ENCODE data around the gene TBC1D14. TPM values are rescaled to one million over a fixed set of nuclear protein-coding genes. Genes with fewer than 3 reads are reported as not detected.
"Not testable (repeated sequence)": the region's sequence is repeated elsewhere in the genome, so short reads cannot be mapped to it uniquely, and the experiment has no call there.

TBC1D14 gene
- total RNA-seq, 1 donor from 2014 or later = 39.6 TPM

DNA sequence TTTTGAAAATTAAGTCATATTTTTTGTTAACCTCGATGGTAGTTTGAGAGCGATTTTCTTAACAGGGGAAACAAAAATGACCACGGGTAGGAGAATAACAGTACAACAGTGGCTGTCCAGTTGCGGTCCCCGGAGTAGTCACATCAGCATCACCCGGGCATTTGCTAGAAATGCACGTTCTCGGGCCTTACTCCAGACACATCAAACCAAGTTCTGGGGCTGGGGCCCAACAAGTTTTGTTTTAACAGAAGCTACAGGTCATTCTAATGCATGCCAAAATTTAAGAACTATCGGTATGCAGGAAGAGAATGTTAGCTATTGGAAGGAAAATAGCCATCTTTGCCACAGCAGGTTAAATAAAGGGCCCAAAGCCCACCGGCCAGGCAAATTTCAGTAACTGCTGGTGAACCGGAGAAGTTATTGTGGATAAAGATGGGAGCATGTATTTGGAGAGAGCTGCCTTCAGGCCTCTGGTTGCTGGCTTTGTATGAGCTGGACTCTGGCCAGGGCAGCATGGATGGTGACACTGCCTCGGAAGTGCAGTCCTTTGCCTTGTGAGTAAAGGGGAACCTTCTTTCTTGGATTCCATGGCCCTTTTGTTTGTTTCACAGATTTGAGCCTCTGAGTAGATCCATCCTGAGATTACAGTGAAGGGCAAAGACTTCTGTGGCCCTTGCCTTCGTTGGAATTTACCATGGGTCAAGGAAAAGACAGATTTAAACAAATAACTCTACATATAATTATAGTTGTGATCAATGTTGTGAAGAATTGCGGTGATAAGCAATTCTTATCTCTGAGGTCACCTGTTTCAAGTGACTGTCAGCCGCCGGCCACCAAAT lies 62.1 kb downstream of the TBC1D14 start:
- intact Hi-C loops (cut with micrococcal nuclease) = no loop called here

GRCh38 chr4:6972375-6972650 lies 62.7 kb downstream of the TBC1D14 start:
- intact Hi-C loops (cut with micrococcal nuclease) = no loop called here

DNA sequence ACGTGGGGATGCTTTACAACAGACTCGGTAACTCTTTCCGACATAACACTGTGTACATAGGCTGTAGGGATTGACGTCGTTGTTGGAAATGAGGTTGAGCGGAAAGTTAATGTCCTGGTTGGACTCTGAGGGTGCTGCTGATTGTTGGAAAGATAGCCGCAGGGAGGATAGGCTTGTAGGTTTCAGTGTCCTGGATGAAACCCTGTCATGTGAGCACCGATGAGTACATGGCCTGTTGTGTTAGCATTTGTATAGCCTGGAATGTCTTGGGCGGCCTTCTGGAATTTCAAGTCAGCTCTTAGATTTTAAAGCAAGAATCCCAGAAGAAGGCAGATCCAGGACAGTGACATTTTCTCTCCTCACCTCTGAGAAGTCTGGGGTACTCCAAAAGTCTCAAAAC lies 63.3 kb downstream of the TBC1D14 start:
- intact Hi-C loops (cut with micrococcal nuclease) = no loop called here

GRCh38 chr4:6974138-6974848 lies 64.7 kb downstream of the TBC1D14 start:
- intact Hi-C loops (cut with micrococcal nuclease) = loop anchor here (1.0 kb wide), 2 partner anchors 13 to 96 kb away; no protein-coding TSS in a partner anchor

- intact Hi-C loops (cut with micrococcal nuclease) = not testable (repeated sequence)
These were observed 68.2 kb downstream of the TBC1D14 start for GRCh38 chr4:6977846-6978245.

DNA sequence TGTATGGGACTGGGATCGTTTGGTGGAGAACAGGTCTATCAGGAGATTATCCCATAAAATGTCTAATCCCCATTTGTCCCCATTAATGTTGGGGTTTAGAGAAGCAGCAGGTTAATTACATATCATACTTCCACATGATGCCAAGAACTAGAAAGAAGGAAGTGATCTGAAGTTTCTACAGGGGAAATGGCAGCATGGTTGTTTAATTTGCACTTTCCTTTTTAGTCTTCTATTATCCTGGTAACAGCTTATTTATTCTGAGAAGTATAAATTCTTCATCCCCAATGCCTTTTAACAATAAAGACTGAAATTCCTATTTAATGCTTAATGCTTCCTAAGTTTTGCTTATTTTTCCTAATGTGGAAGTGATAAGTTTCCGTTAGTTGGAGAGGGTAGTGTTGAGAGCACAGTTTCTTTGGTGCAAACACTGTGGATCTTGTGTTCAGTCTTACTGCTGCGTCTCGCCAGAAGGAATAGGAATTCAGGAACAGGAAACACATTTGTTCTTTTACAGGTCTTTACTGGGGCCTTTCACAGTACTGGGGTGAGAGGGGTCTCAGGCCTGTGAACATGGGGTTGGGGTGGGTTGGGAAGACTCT lies 74.0 kb downstream of the TBC1D14 start:
- intact Hi-C loops (cut with micrococcal nuclease) = no loop called here

- intact Hi-C loops (cut with micrococcal nuclease) = loop anchor here (5.0 kb wide), 1 partner anchor 278 kb away; the partner anchor contains the start of gene MRFAP1L1
These were observed 75.2 kb downstream of the TBC1D14 start for GRCh38 chr4:6984612-6985425.

- intact Hi-C loops (cut with micrococcal nuclease) = loop anchor here (2.0 to 5.0 kb wide), 2 partner anchors 279 to 345 kb away; partner anchors contain the start of genes MRFAP1 and MRFAP1L1
These were observed 76.6 kb downstream of the TBC1D14 start for GRCh38 chr4:6986072-6986780.

- intact Hi-C loops (cut with micrococcal nuclease) = loop anchor here (1.0 to 5.0 kb wide), 8 partner anchors 12 to 346 kb away; partner anchors contain the start of genes GRPEL1, MRFAP1, MRFAP1L1 and TADA2B
These were observed 77.4 kb downstream of the TBC1D14 start for GRCh38 chr4:6986781-6987587.

GRCh38 chr4:6987588-6987961 lies 77.9 kb downstream of the TBC1D14 start:
- intact Hi-C loops (cut with micrococcal nuclease) = loop anchor here (1.0 to 5.0 kb wide), 8 partner anchors 12 to 347 kb away; partner anchors contain the start of genes GRPEL1, MRFAP1, MRFAP1L1 and TADA2B

DNA sequence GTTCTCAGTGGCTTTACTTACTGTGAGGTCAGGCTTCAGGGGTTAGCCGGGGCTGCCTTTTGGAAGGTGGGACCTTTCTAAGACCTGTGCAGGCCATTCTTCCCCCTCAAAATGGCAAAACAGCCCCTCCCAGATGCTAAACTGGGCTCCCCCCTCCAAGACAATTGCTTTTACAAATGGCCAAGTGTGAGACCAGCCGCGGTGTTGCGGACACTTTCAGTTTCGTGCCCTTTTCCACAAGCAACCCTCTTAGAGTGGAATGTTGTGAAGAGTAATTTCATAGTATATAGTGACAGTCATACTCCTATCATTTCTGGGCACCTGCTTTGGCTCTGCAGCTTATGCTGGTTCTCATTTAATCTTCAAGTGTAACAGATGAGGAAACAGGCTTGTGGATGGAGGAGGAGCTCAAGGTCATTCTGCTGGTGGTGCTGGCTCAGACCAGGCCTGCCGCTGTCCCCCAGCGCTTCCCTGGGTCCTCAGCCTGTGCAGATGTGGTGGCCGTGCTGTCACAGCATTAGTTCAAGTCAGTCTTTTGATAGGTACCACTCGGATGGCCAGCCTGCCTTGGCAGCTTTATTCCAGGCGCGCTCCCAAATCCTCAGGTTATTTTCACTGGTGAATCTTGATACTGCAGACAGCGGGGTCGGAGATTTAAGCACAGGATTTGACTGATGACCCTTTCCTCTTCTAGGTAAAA lies 78.5 kb downstream of the TBC1D14 start:
- intact Hi-C loops (cut with micrococcal nuclease) = loop anchor here (5.0 kb wide), 1 partner anchor 281 kb away; the partner anchor contains the start of gene MRFAP1L1

DNA sequence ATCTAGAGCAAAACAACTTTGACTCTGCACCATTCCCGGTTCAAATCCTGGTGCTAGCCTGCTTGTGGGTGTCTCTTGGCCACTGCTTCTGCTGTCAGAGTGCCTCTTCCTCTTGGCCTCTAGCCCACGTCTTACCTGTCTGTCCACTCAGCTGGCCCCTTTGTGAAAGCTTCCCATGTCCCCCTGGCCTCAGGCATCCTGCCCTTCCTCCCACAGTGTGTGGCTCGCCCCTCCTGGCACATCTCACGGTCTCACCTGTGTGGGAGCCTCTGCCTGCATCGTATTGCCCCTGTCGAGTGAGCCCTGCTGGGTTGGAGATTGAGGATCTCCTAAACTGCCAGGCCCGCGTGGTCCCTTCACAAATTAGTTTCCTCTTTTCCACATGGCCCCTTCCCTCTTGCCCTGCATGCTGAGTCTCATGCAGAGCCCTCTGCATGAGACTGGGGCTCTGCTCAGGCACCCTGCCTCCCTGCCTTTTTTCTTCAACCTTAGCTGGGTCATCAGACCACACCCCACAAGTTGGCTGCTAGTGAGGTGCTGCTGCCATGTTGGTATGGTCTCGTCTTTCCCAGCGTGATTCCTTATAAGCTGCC lies 79.8 kb downstream of the TBC1D14 start:
- intact Hi-C loops (cut with micrococcal nuclease) = loop anchor here (5.0 kb wide), 1 partner anchor 282 kb away; the partner anchor contains the start of gene MRFAP1L1

DNA sequence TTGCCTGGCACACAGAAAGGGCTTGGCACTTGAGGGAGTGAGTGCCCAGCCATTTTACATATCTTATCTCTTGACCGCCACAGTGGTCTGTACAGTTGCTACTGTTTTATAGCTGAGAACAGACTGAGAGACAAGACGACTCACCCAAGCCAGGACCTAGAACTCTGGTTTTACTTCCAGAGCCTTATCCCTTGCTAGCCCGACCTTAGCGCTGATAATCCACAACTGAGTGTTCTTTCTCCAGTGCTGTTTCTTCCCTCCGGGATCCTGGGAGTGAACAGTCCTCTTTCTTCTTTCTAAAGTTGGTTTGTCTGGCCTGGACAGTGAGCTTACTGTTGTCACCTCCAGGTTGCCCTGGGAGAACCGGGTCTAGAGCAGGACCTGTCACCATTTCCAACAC lies 81.0 kb downstream of the TBC1D14 start:
- intact Hi-C loops (cut with micrococcal nuclease) = no loop called here

DNA sequence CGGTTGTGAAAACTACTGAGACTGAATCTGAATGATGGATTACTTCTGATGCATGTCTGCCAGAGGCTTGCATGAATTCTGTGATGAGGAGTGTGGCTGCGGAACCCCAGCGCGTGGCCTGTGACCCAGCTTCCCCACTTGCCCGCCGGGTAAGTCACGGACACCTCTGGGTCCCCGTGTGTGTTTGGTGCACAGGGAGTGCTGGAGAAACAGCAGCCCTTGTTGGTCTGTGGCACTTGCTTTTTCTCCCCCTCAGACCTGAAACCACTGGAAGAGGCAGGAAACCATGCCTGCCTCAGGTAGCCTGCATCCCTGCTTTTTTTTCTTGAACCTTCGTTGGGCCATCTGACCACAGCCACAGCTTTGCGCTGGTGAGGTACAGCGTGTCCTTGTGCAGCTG lies 81.6 kb downstream of the TBC1D14 start:
- intact Hi-C loops (cut with micrococcal nuclease) = no loop called here

DNA sequence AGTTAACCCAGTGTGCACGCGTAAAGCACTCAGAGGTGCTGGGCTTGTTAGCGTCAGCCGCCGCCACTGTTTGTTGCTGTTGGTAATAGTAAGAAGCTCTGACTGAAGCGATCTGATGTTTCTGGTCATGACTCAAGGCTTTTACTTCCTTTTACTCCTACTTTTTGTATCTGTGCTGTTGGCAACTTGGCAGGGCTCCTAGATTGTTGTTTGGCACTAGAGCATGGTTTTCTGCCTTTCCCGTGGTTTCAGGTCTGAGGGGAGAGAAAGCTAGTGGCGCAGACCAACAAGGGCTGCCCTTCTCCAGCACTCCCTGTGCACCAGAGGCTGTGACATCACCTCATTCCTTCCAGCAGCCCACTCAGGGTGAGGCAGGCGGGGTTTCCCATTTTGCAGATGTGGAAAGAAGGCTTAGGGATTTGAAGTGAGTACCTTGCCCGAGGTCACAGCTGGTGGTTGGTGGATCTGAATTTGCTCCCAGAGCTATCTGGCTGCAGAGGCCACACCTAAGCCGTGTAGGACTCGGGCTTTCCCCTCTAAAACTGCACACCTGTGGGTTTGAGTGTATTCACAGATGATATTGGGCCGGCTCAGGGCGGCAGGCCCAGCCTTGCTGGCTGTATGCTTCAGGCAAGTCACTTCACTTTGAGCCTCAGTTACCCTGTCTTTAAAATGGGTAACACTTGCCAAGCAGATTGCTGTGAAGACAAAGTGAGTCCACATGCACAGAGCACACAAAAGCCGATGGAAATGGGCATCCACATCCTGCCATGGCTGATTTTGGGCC lies 82.3 kb downstream of the TBC1D14 start:
- intact Hi-C loops (cut with micrococcal nuclease) = no loop called here

DNA sequence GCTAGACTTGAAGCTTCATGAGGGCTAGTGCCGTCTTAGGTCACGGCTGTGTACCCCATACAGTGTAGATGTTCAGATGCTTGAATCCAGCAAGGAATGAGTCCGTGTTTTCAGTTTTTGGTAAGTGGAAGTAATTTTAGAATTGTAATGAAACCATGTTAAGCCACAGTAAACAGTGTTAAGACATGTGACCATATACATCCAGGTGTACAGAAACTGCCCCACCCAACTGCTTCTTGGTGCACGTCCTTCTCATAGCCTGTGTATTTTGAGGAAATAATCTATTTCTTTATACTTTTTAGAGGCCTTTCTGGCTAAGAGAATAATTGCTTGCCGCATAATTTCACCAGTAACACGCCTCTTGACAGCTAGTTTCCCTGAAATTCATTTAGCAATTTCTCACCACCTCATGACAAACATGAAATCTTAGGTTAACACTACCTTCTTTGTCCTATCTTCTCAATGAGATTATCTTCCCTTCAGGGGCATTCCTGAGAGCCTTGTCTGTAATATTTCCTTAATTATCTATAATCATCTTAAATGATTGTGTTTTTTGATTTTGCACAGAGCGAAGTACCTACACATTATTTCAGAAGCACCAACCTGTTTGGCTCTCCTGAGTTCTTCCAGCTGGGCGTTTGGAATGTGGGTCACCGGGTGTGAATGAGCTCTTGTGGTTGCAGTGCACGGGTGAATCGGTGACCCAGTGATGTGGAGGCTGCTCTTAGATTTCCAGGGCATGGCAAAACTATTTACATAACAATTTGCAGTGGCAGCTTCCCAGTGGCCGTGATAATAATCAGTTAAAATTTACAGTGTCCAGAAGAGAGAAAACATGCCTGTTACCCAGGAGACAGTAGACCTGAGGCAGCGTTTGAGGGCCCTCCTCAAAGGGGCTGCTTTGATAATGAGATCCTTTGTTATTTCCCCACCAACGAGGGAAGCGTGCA lies 83.4 kb downstream of the TBC1D14 start:
- intact Hi-C loops (cut with micrococcal nuclease) = no loop called here

DNA sequence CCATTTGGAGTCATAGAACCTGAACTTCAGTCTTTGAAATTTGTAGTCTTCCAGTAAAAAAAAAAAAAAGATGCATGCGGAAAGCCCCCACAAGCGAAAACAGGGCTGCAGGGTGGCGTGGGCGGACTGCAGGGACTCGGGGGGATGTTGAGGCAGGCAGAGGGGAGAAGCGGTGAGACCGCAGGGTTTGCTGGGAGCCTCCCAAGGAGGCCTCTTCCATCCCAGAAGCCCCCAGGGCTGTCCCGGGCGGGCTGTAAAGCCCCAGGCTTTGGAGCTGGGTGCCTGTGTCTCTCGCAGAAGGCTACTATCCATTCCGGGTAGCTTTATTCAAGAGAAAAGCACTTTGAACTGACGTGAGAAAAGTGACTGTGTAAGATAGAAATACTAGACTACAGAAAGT lies 86.9 kb downstream of the TBC1D14 start:
- intact Hi-C loops (cut with micrococcal nuclease) = no loop called here
